NCI-H1092 (cell line): ENCODE data around the gene TGOLN2.
"Not testable (repeated sequence)": the region's sequence is repeated elsewhere in the genome, so short reads cannot be mapped to it uniquely, and the experiment has no call there.

Experiments
- DNase-seq: peaks from one replicate; lab custom pipeline; 2025; lab: John Stamatoyannopoulos, UW

The TGOLN2 gene

DNA sequence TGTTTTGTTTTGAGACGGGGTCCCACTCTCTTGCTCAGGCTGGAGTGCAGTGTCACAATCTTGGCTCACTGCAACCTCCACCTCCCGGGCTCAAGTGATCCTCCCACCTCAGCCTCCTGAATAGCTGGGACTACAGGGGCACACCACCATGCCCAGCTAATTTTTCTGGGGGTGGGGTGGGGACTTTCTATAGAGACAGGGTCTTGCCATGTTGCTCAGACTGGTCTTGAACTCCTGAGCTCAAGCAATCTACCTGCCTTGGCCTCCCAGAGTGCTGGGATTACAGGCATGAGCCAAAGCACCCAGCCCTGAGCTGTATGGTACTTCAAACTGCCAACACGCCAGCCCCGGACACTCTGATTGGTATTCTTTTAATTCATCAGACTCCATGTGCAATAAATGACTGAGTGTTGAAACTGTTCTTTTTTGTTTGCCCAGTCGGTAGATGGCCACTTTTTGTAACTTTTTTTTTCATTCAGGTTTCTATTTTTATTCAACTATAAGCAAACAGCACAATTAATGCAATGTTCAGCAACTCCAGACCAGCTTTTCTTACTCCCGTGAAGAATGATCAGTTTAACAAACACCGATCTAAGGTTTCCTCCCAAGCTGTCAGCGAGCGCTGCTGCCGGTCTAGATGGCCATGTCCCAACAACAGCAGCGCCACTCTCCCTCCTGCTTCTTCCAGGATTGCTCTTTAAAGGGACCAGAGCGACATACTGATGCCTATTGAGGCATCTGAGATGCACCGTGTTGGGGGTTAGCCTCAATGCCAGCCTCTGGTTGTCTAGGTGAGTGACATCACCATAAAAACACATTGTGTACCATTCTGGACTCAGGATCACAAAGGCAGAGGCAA, 12.5 kb upstream of the TGOLN2 start:
- DNase-seq = no peak

DNA sequence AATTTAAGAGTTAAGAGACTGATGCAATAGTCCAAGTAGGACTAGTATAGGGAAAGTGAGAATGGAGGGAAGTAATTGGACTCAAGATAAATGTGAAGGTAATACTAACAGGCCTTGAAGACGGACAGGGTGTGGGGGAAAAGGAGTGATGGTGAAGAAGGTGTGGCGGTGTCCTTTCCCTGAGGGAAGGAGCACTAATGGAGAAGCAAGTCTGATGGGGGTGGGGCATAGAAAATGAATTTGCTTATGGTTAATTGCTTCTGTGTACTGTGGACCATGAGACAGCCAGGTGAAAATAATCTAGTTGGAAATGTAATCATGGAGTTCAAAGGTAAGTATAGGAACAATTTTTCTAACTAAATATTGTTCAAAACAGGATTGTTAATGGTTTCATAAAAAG, 7.1 kb upstream of the TGOLN2 start:
- DNase-seq = no peak

DNA sequence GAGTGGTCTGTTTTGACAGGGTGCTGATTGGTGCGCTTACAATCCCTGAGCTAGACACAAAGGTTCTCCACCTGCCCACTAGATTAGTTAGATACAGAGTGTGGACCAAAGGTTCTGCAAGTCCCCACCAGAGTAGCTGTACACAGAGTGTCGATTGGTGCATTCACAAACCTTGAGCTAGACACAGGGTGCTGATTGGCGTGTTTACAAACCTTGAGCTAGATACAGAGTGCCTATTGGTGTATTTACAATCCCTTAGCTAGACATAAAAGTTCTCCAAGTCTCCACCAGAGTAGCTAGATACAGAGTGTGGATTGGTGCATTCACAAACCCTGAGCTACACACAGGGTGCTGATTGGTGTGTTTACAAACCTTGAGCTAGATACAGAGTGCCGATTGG, 6.1 kb upstream of the TGOLN2 start:
- DNase-seq = not testable (repeated sequence)

DNA sequence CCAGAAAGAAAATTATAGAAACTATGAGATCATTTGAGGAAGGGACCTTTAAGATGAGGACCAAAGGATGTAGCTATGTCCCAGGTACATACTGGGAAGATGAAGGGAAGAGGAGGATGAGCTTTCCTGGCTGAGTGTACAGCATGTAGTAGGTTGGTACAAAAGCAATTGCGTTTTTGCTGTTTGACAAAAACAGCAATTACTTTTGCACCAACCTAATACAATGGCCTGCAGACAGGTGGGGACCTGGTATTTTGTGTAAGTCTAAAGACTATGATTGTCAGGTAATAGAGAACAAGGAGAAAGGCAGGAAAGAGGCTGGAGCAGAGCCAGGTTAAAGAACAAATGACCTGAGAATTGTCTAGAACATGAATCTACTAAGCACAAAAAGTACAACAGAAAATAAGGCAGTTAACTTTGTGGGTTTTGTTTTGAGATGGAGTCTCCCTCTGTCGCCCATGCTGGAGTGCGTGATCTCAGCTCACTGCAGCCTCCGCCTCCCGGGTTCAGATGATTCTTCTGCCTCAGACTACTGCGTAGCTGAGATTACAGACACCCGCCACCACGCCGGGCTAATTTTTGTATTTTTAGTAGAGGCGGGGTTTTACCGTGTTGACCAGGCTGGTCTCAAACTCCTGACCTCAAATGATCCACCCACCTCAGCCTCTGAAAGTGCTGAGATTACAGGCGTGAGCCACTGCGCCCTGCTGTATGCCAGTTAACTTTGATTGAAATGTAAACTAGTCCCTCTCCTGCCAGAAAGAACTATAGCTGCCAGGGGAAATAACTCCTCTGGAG, 3.2 kb upstream of the TGOLN2 start:
- no peak for DNase-seq

DNA sequence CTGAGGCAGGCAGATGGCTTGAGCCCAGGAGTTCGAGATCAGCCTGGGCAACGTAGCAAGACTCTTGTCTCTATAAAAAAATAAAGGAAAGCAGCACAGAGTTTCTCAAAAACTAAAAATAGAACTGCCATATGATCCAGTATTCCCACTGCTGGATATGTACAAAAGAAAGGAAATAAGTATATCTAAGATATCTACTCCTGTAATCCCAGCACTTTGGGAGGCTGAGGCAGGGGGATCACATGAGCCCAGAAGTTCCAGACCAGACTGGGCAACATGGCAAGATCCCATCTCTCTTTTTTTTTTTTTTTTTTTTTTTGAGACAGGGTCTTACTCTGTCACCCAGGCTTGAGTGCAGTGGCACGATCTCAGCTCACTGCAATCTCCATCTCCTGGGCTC, 1.9 kb upstream of the TGOLN2 start:
- DNase-seq = not testable (repeated sequence)

DNA sequence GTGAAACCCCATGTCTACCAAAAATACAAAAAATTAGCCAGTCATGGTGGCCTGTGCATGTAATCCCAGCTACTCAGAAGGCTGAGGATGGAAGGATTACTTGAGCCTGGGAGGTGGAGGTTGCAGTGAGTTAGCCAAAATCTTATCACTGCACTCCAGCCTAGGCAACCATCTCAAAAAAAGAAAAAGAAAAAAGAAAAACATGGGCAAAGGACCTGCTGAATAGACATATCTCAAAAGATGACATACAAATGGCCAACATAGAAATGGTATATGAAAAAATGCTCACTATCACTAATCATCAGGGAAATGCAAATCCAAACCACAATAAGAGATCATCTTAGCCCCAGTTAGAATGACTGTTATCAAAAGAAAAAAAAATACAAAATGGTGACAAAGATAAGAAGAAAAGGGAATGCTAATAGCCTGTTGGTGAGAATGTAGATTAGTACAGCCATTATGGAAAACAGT, 1.4 kb upstream of the TGOLN2 start:
- DNase-seq = no peak

DNA sequence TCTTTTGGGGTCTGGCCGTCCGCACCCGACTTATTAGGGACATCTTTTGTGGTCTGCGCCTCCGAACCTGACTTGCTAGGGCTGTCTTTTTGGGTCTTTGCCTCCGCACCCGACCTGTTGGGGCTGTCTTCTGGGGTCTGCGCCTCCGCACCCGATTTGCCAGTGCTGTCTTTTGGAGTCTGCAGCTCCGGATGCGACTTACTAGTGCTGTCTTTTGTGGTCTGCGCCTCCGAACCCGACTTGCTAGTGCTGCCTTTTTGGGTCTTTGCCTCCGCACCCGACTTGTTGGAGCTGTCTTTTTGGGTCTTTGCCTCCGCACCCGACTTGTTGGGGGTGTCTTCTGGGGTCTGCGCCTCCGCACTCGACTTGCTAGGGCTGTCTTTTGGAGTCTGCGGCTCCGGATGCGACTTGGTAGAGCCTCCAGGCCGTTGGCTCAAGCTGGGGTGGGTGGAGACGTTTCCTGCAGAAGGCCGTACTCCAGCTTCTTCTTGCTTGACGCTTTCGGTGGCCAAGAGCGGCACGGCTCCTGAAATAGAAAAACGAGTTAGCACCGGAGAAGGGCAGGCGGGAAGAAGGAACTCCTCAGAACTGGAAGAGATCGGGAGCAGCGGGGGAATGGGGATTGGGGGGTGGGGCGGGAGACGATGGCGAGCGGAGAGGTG, 498 bp downstream of the TGOLN2 start:
- no peak for DNase-seq

DNA sequence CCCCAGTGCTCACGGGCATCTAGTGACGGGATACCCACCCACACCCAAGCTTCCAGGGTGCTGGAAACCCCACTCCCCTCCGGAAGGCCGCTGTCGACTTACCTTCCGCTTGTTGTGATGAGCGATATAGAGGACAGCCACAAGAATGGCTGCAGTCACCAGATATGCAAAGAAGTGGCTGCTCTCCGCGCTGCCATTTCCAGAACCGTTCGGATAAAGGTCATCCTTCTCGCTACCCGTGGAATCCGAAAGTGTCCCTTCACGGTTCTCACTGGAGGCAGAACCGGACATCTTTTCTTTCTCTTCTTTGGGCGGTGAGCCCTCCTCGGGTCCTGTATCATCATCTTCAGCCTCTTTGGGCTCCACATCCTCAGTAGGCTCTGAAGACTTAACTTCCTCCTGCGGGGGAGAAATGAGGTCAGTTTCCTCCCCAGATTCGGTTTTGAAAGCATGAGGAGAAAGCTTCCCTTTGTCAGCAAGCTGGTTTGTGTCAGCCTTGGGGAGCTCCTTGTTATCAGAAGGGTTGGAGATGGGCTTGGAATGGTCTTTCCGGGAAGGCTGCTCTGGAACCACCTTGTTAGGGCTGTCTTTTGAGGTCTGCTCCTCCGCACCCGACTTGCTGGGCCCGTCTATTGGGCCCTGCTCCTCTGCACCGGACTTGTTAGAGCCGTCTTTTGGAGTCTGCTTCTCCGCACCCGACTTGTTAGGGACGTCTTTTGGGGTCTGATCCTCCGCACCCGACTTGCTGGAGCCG, 1.2 kb downstream of the TGOLN2 start:
- no peak for DNase-seq

DNA sequence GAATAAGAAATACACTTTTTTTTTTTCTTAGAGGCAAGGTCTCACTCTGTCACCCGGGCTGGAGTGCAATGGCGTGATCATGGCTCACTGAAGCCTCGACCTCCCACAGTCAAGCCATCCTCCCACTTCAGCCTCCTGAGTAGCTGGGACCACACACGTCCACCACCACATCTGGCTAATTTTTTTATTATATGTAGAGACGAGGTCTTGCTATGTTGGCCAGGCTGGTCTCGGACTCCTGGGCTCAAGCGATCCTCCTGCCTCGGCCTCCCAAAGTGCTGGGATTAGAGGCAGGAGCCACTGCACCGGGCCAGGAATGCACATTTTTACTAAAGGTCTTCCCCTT, 2.4 kb downstream of the TGOLN2 start:
- DNase-seq = no peak

DNA sequence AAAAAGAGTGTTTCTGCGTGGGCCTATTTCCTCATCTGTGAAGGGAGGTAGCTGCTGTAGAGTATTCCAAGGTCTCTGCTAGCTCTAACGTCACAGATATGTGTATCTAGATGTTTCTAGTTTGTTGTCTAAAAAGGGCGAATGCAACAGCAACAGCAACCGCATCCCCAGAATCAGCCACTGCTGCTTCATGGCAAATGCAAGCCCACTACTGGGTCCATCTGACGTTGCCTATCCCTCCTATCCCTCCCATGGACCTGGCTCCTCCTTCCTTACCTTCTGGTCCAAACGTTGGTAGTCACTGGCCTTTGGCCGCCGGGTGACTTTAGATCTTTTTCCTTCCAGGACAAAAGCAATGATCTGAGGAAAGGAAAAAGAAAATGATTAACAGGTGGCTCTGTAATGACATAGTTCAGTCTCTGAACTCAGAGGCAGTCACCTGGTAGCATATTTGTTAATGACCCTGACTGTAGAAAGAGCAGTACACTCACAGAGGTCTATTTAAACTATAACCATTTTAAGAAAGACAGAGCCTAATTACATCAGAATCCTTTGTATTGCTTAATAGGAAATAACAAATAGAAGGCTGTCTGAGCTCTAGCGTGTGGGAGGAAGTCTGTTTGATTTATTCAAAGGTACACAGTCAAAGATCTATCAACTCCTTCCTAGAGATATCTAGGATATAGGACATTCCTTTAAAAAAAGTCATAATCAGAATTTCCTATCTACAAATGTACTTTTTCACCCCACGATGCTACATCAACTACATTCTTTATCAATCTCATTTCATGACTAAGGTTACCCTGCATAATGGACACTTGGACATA, 2.9 kb downstream of the TGOLN2 start:
- no peak for DNase-seq

DNA sequence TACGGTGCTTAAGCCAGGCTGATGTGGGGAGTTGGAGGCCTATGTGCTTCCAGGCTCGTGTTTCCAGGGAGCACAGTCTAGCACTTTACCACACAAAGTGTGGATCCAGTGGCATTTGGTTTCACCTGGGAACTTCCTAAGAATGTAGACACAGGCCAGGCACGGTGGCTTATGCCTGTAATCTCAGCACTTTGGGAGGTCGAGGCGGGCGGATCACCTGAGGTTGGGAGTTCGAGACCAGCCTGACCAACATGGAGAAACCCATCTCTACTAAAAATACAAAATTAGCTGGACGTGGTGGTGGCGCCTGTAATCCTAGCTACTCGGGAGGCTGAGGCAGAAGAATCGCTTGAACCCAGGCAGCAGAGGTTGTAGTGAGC, 3.8 kb downstream of the TGOLN2 start:
- not testable (repeated sequence) for DNase-seq

DNA sequence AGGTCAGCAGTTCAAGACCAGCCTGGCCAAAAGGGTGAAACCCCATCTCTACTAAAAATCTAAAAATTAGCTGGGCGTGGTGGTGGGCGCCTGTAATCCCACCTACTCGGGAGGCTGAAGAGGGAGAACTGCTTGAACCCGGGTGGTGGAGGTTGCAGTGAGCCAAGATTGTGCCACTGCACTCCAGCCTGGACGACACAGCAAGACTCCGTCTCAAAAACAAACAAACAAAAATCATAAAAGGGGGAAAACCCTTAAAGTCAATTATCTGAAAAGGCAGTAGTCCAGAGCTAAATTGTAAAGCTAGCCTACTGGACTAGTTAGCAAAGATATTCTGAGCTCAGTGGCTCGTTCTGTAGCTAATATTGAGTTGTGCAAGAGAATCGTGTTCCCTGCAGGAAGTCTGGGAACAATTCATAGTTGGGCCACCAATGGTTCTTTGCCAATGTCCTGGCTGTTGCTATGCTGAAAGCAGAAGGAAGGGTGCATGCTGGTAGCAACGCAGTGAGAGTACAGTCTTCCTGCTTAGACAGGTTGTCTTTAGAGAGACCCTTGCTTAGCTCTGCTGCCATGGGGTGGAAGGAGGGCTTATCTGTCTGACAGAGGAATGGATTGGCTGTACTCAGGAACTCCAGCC, 4.3 kb downstream of the TGOLN2 start:
- DNase-seq = no peak

DNA sequence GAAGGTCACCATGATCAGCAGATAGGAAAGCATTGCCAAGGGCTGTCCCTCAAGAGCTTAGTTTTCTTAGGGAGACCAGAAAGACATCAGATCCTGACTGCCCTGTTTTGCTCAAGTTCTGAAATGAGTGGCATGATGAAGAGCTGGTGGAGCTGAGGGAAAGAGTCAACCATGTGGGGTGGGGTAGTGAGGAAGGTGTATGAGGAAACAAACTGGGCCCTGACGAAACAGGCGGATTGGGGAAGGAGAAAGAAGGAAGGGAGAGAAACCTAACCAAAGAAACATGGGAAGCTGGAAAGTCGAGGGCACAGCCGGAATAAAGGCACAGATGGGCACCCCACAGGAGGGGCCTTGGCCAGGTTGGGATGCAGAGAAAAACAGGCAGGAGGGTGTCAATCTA, 8.0 kb downstream of the TGOLN2 start:
- no peak for DNase-seq

DNA sequence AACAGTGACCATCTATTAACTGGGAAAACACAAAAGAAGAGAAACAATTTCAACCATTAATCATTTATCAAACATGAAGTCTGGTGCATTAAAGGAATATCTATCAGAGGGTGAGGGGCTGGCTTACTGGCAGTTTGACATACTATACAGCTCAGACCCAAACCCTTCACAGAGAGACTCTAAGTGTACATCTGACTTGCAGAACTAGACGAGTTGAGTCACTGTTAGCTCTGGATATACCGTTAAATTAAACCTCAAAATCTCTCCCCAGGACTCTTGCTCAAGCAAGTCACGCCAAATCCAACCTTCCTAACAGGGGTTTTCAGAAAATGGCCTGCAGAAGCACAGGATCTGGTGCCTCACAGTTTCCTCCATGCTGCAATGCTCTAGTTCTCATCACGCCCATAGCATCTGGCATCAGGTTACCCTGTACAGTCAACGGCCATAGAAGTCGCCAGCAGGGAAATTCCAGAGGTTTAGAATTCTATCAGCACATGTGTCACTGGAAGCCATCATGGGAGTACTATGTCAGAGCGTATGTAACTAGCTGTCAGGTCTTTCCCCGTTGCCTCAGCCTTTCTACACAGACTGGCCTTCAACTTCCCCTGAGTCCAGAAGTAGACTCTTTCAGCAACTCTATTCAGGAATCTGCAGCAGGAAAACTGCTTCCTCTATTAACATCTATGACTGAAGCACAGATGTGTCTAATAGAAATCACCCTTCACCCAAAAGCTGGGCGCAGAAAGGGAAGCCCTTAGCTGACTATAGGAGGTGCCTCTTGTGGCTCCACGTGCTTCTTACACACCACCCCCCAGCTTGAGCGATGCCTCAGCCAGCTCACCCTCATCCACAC, 9.3 kb downstream of the TGOLN2 start:
- no peak for DNase-seq

DNA sequence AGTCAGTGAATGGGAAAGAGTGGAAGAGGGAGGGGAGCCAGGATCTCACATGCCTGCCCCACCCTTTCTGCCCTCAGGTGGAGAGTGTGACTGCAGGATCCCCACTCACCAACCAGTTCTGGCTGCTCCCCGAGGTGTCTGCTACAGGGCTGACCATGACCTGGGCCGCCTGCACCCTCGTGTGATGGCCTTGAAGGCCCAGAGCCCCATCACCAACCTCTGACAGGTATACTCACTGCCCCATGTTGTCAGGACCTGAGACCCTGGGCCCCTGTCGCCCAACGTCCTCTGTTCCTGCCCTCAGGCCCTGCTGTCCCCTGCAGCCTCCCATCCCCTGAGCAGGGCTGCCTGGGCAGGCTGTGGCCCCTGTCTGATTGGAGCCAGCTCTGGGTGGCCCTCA, 11.9 kb downstream of the TGOLN2 start:
- not testable (repeated sequence) for DNase-seq

DNA sequence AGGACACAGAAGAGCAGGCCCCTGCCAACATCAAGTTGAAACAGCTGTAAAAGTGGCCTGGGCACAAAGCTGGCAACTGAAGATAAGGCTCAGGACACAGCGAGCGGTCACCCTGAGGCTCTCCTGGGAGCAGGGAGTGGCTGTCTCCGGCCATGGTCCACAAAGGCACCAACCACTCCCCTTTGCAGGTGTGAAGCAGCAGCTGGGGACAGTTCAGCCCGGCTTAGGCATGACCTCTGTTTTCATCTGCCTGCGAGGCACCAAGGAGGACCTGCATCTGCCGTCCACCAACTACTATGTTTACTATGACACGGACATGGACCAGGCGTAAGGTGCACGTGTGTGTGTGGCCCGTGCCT, 12.9 kb downstream of the TGOLN2 start:
- DNase-seq = no peak

DNA sequence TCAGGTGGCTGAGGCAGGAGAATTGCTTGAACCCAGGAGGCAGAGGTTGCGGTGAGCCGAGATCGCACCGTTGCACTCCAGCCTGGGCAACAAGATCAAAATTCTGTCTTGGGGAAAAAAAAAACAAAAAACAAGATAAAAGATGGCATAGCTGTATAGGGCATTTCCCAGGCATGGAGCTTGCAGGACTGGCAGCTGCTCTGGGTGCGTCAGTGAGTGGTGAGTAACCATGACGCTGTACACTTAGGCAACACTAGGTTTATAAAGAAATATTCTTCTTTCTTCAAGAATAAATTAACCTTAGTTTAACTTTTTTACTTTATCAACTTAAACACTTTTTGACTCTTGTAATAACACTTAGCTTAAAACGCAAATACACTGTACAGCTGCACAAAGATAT, 15.4 kb downstream of the TGOLN2 start:
- DNase-seq = no peak

DNA sequence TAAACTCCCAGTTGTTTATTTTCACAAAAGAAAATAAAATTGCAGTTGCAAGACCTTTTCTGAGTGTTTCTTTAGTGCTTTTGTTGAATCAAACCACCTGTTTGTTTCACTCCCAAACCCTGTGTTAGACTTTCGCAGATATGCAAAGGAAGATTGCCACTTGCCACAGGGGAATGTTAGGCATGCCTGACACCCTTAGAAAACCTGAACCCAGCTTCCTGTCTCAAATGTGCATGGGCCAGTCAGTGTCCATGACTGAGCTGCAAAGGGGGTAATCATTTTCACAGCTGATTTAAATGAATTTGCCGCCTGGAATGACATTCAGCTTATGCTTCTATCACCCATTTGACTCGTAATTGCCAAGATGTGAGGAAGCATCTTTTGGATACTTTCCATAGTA, 17.5 kb downstream of the TGOLN2 start:
- DNase-seq = no peak

DNA sequence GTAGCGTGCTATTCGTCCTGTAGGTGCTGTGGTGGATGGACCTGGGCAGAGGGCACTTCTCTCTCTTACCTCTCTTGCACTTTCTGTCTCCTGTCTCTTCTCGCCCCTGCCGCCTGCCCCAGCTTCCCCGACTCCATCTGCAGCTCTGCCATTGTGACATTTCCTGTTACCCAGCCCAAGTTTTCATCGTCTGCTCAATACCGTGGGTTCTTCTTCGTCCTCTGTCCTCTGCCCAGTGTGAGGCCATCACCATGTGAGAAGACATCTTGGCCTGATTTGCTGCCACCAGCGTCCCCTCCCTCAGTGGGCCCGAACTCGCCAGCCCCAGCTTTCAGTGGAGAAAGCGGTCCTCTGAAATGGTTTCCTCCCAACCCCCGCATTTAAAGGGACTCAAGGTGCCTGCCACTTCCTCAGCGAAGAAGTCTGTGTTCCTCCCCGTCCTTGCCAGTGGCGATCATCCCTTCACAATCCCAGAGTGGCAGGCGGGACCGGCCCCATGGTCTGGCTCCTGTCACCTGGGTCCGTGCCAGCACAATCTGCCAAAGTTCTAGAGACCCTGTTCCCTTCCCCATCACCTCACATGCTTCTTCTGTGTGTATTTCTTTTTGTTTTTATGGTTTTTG, 18.0 kb downstream of the TGOLN2 start:
- DNase-seq = no peak
